HG02571 (cell line): Measurements from ENCODE around the gene LMNA.
"Not testable (repeated sequence)": the region's sequence is repeated elsewhere in the genome, so short reads cannot be mapped to it uniquely, and the experiment has no call there.

ENCODE experiments used
- ATAC-seq: cut with Tn5 transposase; IDR thresholded peaks from one replicate; pipeline ENCODE4 v1.9.1; 2021; ENCODE audit warnings: mild to moderate bottlenecking, moderate library complexity; ENCODE audit not compliant: unreplicated experiment

LMNA gene

GRCh38 chr1:156103521-156103947, 11.0 kb upstream of the LMNA start:
- ATAC-seq, result no peak

- ATAC-seq, result no peak
Observed at GRCh38 chr1:156104065-156104810, 10.3 kb upstream of the LMNA start.

- no peak for ATAC-seq
Observed at GRCh38 chr1:156104861-156105832, 9.4 kb upstream of the LMNA start.

DNA sequence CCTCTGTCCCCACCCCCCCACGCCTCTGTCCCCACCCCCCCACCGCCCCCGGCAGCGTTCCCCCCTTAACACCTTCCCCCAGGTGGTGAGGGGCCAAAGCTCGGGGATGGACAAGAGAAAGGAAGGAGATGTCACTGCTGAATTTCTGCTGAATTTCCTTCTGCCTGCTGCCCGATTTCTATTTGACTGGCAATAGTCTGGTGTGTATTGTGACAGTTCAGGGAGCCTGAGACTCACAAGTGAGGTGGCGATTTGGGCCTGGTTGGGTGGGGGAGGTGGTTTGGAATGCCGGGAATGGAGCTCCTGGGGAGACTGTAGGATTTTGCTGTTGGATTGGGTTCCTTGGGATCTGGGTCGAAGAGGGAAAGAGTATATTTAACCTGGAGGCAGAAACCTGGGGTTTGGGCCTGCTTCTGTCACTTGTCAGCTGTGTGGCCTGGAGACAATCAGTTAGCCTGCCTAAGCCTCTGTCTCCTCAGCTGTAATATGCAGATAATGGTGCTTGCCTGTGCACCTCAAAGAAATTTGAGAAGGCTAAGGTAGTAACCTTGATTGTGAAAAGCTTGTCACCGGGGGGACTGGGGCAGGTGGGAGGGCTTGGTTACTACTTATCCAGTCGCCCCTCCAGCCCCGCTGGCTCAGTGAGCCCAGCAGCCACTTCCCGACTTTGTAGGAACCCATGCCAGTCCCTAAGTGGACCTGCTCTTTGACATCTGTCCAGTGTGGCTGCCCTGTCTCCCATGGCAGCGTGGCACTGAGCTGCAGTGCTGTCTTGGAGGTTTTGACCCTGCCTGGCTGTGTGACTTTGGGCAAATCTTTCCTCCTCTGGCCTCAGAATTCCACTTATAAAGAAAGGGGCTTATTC, 7.7 kb upstream of the LMNA start:
- no peak for ATAC-seq

- ATAC-seq, result no peak
Observed at GRCh38 chr1:156108057-156108456, 6.5 kb upstream of the LMNA start.

- ATAC-seq, result no peak
Observed at GRCh38 chr1:156108664-156109241, 5.8 kb upstream of the LMNA start.

DNA sequence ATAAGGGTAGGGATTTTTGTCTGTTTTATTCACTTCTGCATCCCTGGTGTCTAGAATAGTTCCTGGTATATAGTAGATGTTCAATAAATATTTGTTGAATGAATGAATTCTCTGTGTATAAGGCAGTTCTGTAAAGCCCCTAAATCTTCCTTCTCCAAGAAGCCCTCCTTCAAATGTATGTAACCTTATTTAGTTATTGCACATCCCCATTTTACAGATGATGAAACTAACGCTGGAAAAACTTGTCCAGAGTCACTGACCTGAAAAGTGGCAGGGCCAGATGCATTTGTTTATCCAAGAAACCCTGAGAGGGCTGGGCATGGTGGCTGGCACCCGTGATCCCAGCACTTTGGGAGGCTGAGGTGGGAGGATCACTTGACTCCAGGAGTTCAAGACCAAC, 4.3 kb upstream of the LMNA start:
- no peak for ATAC-seq

- ATAC-seq, result no peak
Observed at GRCh38 chr1:156111355-156111962, 3.1 kb upstream of the LMNA start.

DNA sequence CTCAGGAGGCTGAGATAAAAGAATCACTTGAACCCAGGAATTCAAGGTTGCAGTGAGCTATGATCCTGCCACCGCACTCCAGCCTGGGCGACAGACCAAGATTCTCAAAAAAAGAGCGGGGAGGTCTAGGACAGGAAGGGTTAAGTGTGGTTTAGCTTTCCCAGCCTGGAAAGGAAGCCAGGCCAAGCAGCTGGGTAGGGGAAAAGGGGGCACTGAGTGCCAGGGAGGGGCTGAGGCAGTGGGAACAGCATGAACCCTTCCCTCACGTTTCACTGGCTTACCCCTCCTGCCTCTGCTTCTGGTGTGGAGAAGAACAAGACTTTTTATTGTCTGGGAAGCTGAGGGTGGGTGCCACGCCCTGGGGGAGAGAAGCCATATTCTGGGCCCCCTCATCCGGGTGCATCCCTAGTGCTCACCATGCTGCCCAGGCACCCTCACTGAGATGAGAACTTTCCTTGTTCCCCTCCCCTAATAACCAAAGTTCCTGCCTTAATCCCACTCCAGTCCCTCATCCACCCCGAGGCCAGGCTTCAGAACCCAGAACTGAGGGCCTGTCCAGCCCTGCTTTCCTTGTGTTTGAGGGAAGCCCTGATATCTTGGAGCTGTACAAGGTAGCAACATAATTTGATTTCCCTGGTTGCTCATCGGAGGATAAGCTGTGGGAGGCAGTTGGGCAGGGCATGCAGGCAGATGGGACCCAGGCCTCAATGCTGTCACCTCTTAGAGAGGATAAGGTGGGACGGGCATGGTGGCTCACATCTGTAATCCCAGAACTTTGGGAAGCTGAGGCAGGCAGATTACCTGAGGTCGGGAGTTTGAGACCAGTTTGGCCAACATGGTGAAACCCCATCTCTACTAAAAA, 2.0 kb upstream of the LMNA start:
- ATAC-seq, result no peak

- no peak for ATAC-seq
Observed at GRCh38 chr1:156113282-156113950, 1.1 kb upstream of the LMNA start.

DNA sequence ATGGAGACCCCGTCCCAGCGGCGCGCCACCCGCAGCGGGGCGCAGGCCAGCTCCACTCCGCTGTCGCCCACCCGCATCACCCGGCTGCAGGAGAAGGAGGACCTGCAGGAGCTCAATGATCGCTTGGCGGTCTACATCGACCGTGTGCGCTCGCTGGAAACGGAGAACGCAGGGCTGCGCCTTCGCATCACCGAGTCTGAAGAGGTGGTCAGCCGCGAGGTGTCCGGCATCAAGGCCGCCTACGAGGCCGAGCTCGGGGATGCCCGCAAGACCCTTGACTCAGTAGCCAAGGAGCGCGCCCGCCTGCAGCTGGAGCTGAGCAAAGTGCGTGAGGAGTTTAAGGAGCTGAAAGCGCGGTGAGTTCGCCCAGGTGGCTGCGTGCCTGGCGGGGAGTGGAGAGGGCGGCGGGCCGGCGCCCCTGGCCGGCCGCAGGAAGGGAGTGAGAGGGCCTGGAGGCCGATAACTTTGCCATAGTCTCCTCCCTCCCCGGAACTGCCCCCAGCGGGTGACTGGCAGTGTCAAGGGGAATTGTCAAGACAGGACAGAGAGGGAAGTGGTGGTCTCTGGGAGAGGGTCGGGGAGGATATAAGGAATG, 505 bp downstream of the LMNA start:
- peak; percentile 12 for ATAC-seq

GRCh38 chr1:156115514-156116374, 1.2 kb downstream of the LMNA start:
- no peak for ATAC-seq

GRCh38 chr1:156116731-156117130, 2.2 kb downstream of the LMNA start:
- ATAC-seq, result not testable (repeated sequence)

DNA sequence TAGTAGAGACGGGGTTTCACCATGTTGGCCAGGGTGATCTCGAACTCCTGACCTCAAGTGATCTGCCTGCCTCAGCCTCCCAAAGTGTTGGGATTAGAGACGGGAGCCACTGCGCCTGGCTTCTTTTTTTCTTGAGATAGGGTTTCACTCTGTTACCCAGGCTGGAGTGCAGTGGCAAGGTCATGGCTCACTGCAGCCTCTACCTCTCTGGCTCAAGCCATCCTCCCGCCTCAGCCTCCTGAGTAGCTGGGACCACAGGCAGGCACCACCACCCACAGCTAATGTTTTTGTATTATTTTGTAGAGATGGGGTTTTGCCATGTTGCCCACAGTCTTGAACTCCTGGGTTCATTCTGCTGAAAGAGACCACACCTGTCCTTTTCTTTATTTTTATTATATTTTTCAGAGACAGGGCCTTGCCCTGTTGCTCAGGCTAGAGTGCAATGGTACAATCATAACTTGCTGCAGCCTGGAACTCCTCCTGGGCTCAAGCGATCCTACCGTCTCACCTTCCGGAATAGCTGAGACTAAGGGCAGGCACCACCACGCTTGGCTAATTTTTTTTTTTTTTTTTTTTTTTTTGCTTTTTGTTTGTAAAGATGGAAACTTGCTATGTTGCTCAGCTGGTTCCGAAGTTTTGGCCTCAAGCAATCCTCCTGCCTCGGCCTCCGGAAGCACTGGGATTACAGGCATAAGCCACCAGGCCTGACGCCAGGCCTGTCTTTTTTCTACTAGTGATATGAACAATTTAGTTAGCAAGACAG, 3.1 kb downstream of the LMNA start:
- ATAC-seq, result no peak

DNA sequence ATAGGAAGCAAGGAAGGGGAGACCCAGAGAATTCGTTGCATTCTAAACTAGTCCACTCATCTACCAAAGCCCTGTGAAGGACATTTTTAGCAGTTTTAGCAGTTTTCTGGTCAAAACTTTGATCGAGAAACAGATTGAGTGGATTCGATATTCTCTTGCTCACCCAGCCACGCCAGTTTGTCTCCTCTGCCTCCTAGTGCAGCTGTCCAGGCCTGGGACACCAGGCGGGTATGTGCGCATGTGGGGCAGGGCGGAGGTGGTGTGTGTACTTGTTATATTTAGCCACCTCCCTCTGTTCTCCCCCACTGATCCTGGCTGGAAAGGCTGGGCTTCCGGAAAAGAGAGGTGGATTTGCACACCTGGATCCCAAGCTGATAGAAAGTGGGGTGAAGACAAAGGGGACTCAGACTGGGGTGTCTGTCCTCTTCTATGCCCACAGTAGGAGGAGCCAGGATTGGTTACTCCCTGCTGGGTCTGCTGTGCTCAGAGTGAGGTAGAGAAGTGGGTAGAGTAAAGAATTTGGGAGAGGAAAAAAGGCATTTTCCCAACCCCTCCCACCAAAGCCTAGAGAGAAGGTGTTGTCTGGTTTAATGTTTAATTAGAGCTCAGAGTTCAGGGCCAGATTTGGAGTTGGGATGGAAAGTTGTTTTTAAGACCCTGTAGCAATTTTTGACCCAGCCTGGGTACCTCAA, 3.8 kb downstream of the LMNA start:
- no peak for ATAC-seq
